GM23248 (cell line): ENCODE data around the gene KLK2.

Experiments used
- EZH2 ChIP-seq: fragments of 200-600 bp; sonication (generic); IDR thresholded peaks from 2 replicates; pipeline ENCODE4 v1.6.1; 2018; ENCODE audit warnings: antibody characterized with exemption, mild to moderate bottlenecking; ENCODE audit not compliant: insufficient read depth, poor library complexity, severe bottlenecking
- EZH2phosphoT487 ChIP-seq: fragments of 200-600 bp; sonication (generic); IDR thresholded peaks from 2 replicates; pipeline ENCODE4 v1.6.1; 2018; ENCODE audit warnings: antibody characterized with exemption, moderate library complexity, mild to moderate bottlenecking, low read depth; ENCODE audit not compliant: insufficient read depth

DNA sequence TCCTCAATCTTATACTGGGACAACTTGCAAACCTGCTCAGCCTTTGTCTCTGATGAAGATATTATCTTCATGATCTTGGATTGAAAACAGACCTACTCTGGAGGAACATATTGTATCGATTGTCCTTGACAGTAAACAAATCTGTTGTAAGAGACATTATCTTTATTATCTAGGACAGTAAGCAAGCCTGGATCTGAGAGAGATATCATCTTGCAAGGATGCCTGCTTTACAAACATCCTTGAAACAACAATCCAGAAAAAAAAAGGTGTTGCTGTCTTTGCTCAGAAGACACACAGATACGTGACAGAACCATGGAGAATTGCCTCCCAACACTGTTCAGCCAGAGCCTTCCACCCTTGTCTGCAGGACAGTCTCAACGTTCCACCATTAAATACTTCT is 22.5 kb upstream of the KLK2 start:
- TF ChIP-seq EZH2 (no peak), EZH2phosphoT487 (no peak)
